Peyer's patch (tissue), 4 donors: ENCODE results near the gene SMYD4. TPM values are rescaled to one million over a fixed set of nuclear protein-coding genes. Genes with fewer than 3 reads are reported as not detected.
A peak's percentile ranks its signal among the peaks of the same experiment; 100 is the strongest.
"Not testable (repeated sequence)": the region's sequence is repeated elsewhere in the genome, so short reads cannot be mapped to it uniquely, and the experiment has no call there.

Experiments
- DNase-seq, 3 donors: peaks; one replicate each; pipeline ENCODE4 v3.0.0-alpha.2; 2017 to 2019
- H3K27ac ChIP-seq, 4 donors: fragments of 200-600 bp; sonication (generic); one replicate each; pipeline ENCODE4 v1.5.1; 2016 to 2019
- H3K27me3 ChIP-seq, 2 donors: fragments of 200-600 bp; sonication (generic); one replicate each; pipeline ENCODE4 v1.5.1; 2019
- H3K36me3 ChIP-seq, 3 donors: fragments of 200-600 bp; sonication (generic); one replicate each; pipeline ENCODE4 v1.5.1; 2016 to 2019
- H3K4me1 ChIP-seq, 4 donors: fragments of 200-600 bp; sonication (generic); one replicate each; pipeline ENCODE4 v1.5.1; 2016 to 2019
- H3K4me3 ChIP-seq, 4 donors: fragments of 200-600 bp; sonication (generic); 1 replicate in 3 of 4; 2 replicates in 1 of 4; pipeline ENCODE4 v1.5.1; 2016 to 2019; ENCODE audit warnings: mild to moderate bottlenecking in 1 of 4
- H3K9me3 ChIP-seq, 4 donors: fragments of 200-600 bp; sonication (generic); one replicate each; pipeline ENCODE4 v1.5.1; 2016 to 2019; ENCODE audit warnings: mild to moderate bottlenecking in 1 of 4
- CTCF ChIP-seq, 6 experiments: fragments of 450-650 bp in 4 of 6; fragments of 200-600 bp in 2 of 6; sonication (generic) in 1 of 6; IDR thresholded peaks; one replicate each; pipeline ENCODE4 v1.5.1; 2017 to 2019; ENCODE audit warnings: antibody characterized with exemption in 6 of 6, mild to moderate bottlenecking in 3 of 6, moderate library complexity in 1 of 6
- POLR2A ChIP-seq, 2 donors: fragments of 450-650 bp; IDR thresholded peaks; one replicate each; pipeline ENCODE4 v1.5.1; 2017; ENCODE audit warnings: antibody characterized with exemption in 2 of 2, mild to moderate bottlenecking in 2 of 2, moderate library complexity in 2 of 2
- total RNA-seq, 4 donors: library from RNA; depleted of rRNA; stranded (reverse); fragments of >200 nt; gene quantifications; one replicate each; pipeline ENCODE4 v1.1.0, GENCODE V29; 2016

Gene SMYD4
- total RNA-seq, 4 donors from 2014 or later = 31.2 to 42.1 (median 39.8) TPM

- H3K4me1 ChIP-seq = no peaks in the 10 kb centered on the region
- peak in 1 of 3 donors; percentile 75 for DNase-seq
- TF ChIP-seq POLR2A (IDR thresholded peaks at IDR 0.05) = no peak
- TF ChIP-seq CTCF (IDR thresholded peaks at IDR 0.05) = peak; percentile 41 to 81 (median 70)
Observed at GRCh38 chr17:1865252-1866037, 35.7 kb upstream of the SMYD4 start.

GRCh38 chr17:1861391-1862010 lies 31.8 kb upstream of the SMYD4 start:
- no peaks in the 10 kb centered on the region for H3K27me3 ChIP-seq
- peaks cover 0 to 37% (median 0%) of the 10 kb centered on the region in 3 donors for H3K36me3 ChIP-seq
- H3K27ac ChIP-seq = no peak overlapping the region
- H3K4me3 ChIP-seq = no peak overlapping the region
- TF ChIP-seq CTCF (IDR thresholded peaks at IDR 0.05) (no peak), POLR2A (IDR thresholded peaks at IDR 0.05) (no peak)
- DNase-seq = no peak
- no peaks in the 10 kb centered on the region for H3K9me3 ChIP-seq
- no peaks in the 10 kb centered on the region for H3K4me1 ChIP-seq

More at GRCh38 chr17:1865252-1866037, 35.7 kb upstream of the SMYD4 start:
- no peaks in the 10 kb centered on the region for H3K9me3 ChIP-seq
- peaks cover 0 to 25% (median 0%) of the 10 kb centered on the region in 3 donors for H3K36me3 ChIP-seq
- no peak overlapping the region for H3K27ac ChIP-seq
- no peaks in the 10 kb centered on the region for H3K27me3 ChIP-seq
- H3K4me3 ChIP-seq = no peak overlapping the region

GRCh38 chr17:1860978-1861377 lies 31.3 kb upstream of the SMYD4 start:
- H3K9me3 ChIP-seq = no peaks in the 10 kb centered on the region
- peak in 1 of 3 donors; percentile 38 for DNase-seq
- H3K27ac ChIP-seq = no peak overlapping the region
- H3K27me3 ChIP-seq = no peaks in the 10 kb centered on the region
- H3K4me1 ChIP-seq = no peaks in the 10 kb centered on the region
- H3K4me3 ChIP-seq = no peak overlapping the region
- H3K36me3 ChIP-seq = peaks cover 0 to 37% (median 0%) of the 10 kb centered on the region in 3 donors
- TF ChIP-seq POLR2A (IDR thresholded peaks at IDR 0.05) (no peak), CTCF (IDR thresholded peaks at IDR 0.05) (no peak)

- not testable (repeated sequence) for H3K27ac ChIP-seq, DNase-seq, H3K9me3 ChIP-seq, H3K4me1 ChIP-seq, H3K4me3 ChIP-seq, H3K27me3 ChIP-seq
- peaks cover 0 to 61% (median 0%) of the 10 kb centered on the region in 3 donors for H3K36me3 ChIP-seq
Observed at GRCh38 chr17:1856462-1856861, 26.8 kb upstream of the SMYD4 start.

- Histone ChIP-seq H3K4me3 (no peak overlapping the region), H3K27me3 (no peaks in the 10 kb centered on the region), H3K9me3 (no peaks in the 10 kb centered on the region), H3K27ac (no peak overlapping the region), H3K36me3 (peaks cover 0 to 55% (median 0%) of the 10 kb centered on the region in 3 donors), H3K4me1 (no peaks in the 10 kb centered on the region)
- TF ChIP-seq POLR2A (IDR thresholded peaks at IDR 0.05) (no peak), CTCF (IDR thresholded peaks at IDR 0.05) (no peak)
- DNase-seq = no peak
Observed at GRCh38 chr17:1853698-1854097, 24.0 kb upstream of the SMYD4 start.

- H3K27ac ChIP-seq = no peak overlapping the region
- no peak overlapping the region for H3K4me3 ChIP-seq
- DNase-seq = no peak
- H3K4me1 ChIP-seq = no peaks in the 10 kb centered on the region
- no peaks in the 10 kb centered on the region for H3K27me3 ChIP-seq
- no peak for TF ChIP-seq CTCF (IDR thresholded peaks at IDR 0.05)
- no peaks in the 10 kb centered on the region for H3K9me3 ChIP-seq
- peaks cover 0 to 61% (median 0%) of the 10 kb centered on the region in 3 donors for H3K36me3 ChIP-seq
Observed at GRCh38 chr17:1852327-1852726, 22.6 kb upstream of the SMYD4 start.
